ENCODE data around the gene C19orf33.

Gene C19orf33

GRCh38 chr19:38346837-38347236 lies 42.8 kb downstream of the C19orf33 start:
- DNase-seq = no peak

- no peak for DNase-seq
Observed at GRCh38 chr19:38350883-38351282, 46.8 kb downstream of the C19orf33 start.

DNA sequence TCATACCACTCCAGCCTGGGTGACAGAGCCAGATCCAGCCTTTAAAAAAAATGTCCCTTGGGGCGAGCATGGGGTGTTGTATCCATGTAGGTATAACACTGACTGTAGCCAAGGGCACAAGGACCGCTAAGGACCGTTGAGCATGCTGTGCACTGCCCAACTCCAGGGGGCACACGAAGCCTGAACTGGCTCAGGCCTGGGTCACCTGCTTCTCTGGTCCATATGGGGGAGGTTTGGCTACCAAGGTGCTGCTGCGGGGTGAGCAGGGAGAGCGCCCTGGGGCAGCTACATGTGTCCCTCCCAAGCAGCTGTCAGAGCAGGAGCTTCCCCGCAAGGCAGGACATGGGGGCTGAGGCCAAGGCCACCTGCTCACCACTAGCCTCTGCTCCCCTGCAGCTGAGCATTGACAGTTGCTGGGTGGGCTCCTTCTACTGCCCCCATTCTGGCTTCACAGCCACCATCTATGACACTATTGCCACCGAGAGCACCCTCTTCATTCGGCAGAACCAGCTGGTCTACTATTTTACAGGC lies 47.9 kb downstream of the C19orf33 start:
- DNase-seq = no peak

GRCh38 chr19:38352611-38353010 lies 48.6 kb downstream of the C19orf33 start:
- no peak for DNase-seq

All from cerebellar nuclear complex (tissue), 1 donor.